ENCODE measurements around the gene ALOX5.
A peak's percentile ranks its signal among the peaks of the same experiment; 100 is the strongest.

DNA sequence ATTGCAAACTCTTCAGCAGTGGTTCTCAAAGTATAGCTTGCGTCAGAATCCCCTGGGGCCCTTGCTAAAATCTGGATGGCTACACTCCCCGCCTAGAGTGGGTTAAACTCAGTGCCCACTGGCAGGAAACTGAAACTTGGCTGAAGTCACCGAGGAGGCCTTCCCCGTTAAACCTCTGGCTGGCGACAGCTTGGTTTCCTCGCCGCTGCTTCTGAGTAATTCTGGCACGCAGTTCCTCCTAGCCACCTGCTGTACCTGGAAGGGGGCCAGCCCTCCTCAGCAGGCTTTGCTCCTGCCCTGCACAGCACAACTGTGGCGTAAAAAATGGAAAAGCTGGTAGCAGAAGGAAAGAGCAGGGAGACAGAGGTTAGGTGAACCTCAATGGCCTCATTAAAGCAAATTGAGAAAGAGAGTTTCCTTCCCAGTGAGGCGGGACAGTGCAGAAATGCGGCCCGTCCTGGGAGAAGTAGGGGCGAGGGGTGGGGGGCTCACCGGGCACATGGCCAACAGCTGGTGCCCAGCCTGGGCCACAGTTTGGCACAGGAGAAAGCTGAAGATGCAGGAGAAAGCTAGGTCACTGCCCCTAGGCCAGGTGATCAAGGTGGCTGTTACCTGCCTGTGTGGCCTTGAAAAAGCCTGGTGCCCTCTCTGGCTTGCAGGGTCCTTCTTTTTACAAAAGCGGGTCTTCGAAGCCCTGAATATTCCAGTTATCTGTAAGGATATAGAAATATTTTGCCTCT lies 46.6 kb downstream of the ALOX5 start:
- TF ChIP-seq, protein P1, sequence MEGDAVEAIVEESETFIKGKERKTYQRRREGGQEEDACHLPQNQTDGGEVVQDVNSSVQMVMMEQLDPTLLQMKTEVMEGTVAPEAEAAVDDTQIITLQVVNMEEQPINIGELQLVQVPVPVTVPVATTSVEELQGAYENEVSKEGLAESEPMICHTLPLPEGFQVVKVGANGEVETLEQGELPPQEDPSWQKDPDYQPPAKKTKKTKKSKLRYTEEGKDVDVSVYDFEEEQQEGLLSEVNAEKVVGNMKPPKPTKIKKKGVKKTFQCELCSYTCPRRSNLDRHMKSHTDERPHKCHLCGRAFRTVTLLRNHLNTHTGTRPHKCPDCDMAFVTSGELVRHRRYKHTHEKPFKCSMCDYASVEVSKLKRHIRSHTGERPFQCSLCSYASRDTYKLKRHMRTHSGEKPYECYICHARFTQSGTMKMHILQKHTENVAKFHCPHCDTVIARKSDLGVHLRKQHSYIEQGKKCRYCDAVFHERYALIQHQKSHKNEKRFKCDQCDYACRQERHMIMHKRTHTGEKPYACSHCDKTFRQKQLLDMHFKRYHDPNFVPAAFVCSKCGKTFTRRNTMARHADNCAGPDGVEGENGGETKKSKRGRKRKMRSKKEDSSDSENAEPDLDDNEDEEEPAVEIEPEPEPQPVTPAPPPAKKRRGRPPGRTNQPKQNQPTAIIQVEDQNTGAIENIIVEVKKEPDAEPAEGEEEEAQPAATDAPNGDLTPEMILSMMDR (IDR thresholded peaks at IDR 0.05), result no peak
- TF ChIP-seq POLR2AphosphoS5 (IDR thresholded peaks at IDR 0.05), result peak; percentile 44 to 79 (median 73)

Data from transverse colon (tissue), 4 donors.